ENCODE results near the gene DYRK1A.
"Not testable (repeated sequence)": the region's sequence is repeated elsewhere in the genome, so short reads cannot be mapped to it uniquely, and the experiment has no call there.

The DYRK1A gene

GRCh38 chr21:37366482-37367316, at the start of gene DYRK1A:
Gene DYRK1A, plus strand, starts transcription at chr21:37366773. Its CDS starts 53,602 bp downstream, at chr21:37420375.
- peak; percentile 99 for DNase-seq (ENCODE audit: low spot score)

- DNase-seq (ENCODE audit: low spot score), result no peak
Measured at GRCh38 chr21:37319551-37319950, 47.0 kb upstream of the DYRK1A start.

- no peak for DNase-seq (ENCODE audit: low spot score)
Measured at GRCh38 chr21:37322084-37322483, 44.5 kb upstream of the DYRK1A start.

GRCh38 chr21:37324558-37324957, 42.0 kb upstream of the DYRK1A start:
- no peak for DNase-seq (ENCODE audit: low spot score)

- not testable (repeated sequence) for DNase-seq (ENCODE audit: low spot score)
Measured at GRCh38 chr21:37328147-37328546, 38.4 kb upstream of the DYRK1A start.

GRCh38 chr21:37331411-37331810, 35.2 kb upstream of the DYRK1A start:
- DNase-seq (ENCODE audit: low spot score), result no peak

- no peak for DNase-seq (ENCODE audit: low spot score)
Measured at GRCh38 chr21:37335053-37335452, 31.5 kb upstream of the DYRK1A start.

GRCh38 chr21:37337179-37337578, 29.4 kb upstream of the DYRK1A start:
- DNase-seq (ENCODE audit: low spot score), result no peak

GRCh38 chr21:37337831-37338230, 28.7 kb upstream of the DYRK1A start:
- no peak for DNase-seq (ENCODE audit: low spot score)

GRCh38 chr21:37338671-37339551, 27.7 kb upstream of the DYRK1A start:
- DNase-seq (ENCODE audit: low spot score), result peak; percentile 93

GRCh38 chr21:37339552-37339939, 27.0 kb upstream of the DYRK1A start:
- DNase-seq (ENCODE audit: low spot score), result no peak

- DNase-seq (ENCODE audit: low spot score), result peak; percentile 18
Measured at GRCh38 chr21:37341254-37341960, 25.2 kb upstream of the DYRK1A start.

GRCh38 chr21:37342046-37342632, 24.4 kb upstream of the DYRK1A start:
- DNase-seq (ENCODE audit: low spot score), result peak; percentile 18

GRCh38 chr21:37346841-37347430, 19.6 kb upstream of the DYRK1A start:
- peak; percentile 35 for DNase-seq (ENCODE audit: low spot score)

GRCh38 chr21:37348664-37349063, 17.9 kb upstream of the DYRK1A start:
- no peak for DNase-seq (ENCODE audit: low spot score)

GRCh38 chr21:37350472-37350871, 16.1 kb upstream of the DYRK1A start:
- peak; percentile 40 for DNase-seq (ENCODE audit: low spot score)

- DNase-seq (ENCODE audit: low spot score), result no peak
Measured at GRCh38 chr21:37356706-37357105, 9.9 kb upstream of the DYRK1A start.

- peak; percentile 70 for DNase-seq (ENCODE audit: low spot score)
Measured at GRCh38 chr21:37357691-37358090, 8.9 kb upstream of the DYRK1A start.

- DNase-seq (ENCODE audit: low spot score), result no peak
Measured at GRCh38 chr21:37358397-37358796, 8.2 kb upstream of the DYRK1A start.

- DNase-seq (ENCODE audit: low spot score), result no peak
Measured at GRCh38 chr21:37363936-37364335, 2.6 kb upstream of the DYRK1A start.

- no peak for DNase-seq (ENCODE audit: low spot score)
Measured at GRCh38 chr21:37364722-37365121, 1.9 kb upstream of the DYRK1A start.
